WTC11 (cell line): Measurements from ENCODE around the gene RTKN2. TPM values are rescaled to one million over a fixed set of nuclear protein-coding genes. Genes with fewer than 3 reads are reported as not detected.

Experiments used
- ATAC-seq: fragments of 200-7000 bp; cut with Tn5 transposase; 2 replicates; pipeline ENCODE4 v1.10.0; 2021; ENCODE audit warnings: mild to moderate bottlenecking, moderate library complexity
- CTCF ChIA-PET: fragments of 300-600 bp; sonication (Branson Sonifier 250); formaldehyde crosslinking; loops from one replicate; lab custom pipeline; 2021; ENCODE audit warnings: antibody characterized with exemption; lab: Charles Lee
- POLR2A ChIA-PET: fragments of 350-600 bp; sonication (Branson Sonifier 250); formaldehyde crosslinking; loops from one replicate; lab custom pipeline; 2021; ENCODE audit warnings: antibody characterized with exemption; lab: Charles Lee
- DNase-seq: peaks from one replicate; pipeline ENCODE4 v3.0.0; 2021; ENCODE audit warnings: low spot score
- H3K27ac Mint-ChIP-seq: 2 replicates; pipeline ENCODE4 v1.8.0; 2021; ENCODE audit warnings: mixed read lengths
- H3K27me3 Mint-ChIP-seq: 2 replicates; pipeline ENCODE4 v1.8.0; 2021; ENCODE audit warnings: low read depth, mild to moderate bottlenecking, moderate library complexity, mixed read lengths
- H3K36me3 Mint-ChIP-seq: 2 replicates; pipeline ENCODE4 v1.8.0; 2021; ENCODE audit warnings: mixed read lengths
- H3K4me1 Mint-ChIP-seq: 2 replicates; pipeline ENCODE4 v1.8.0; 2022; ENCODE audit warnings: mixed read lengths
- H3K4me3 Mint-ChIP-seq: 2 replicates; pipeline ENCODE4 v1.8.0; 2021; ENCODE audit warnings: mild to moderate bottlenecking, moderate library complexity, mixed read lengths
- H3K9me3 Mint-ChIP-seq: 2 replicates; pipeline ENCODE4 v1.8.0; 2021; ENCODE audit warnings: mixed read lengths
- AFF4 ChIP-seq: sonication (generic); formaldehyde crosslinking; IDR thresholded peaks from 2 replicates; pipeline ENCODE4 v1.8.1; 2023; ENCODE audit warnings: mild to moderate bottlenecking, missing genetic modification reagents, borderline replicate concordance
- ATF2 ChIP-seq: sonication (generic); formaldehyde crosslinking; IDR thresholded peaks from 2 replicates; pipeline ENCODE4 v1.8.1; 2022; ENCODE audit warnings: low read depth, missing genetic modification reagents, borderline replicate concordance
- CDX4 ChIP-seq: fragments of 250-450 bp; sonication (Bioruptor Pico); IDR thresholded peaks from 2 replicates; pipeline ENCODE4 v1.9.0; 2021; ENCODE audit warnings: moderate library complexity, mild to moderate bottlenecking, inconsistent platforms, borderline replicate concordance
- FOXJ3 ChIP-seq: sonication (generic); formaldehyde crosslinking; IDR thresholded peaks from 2 replicates; pipeline ENCODE4 v1.9.0; 2021; ENCODE audit warnings: missing genetic modification reagents, mild to moderate bottlenecking, borderline replicate concordance
- FOXK1 ChIP-seq: sonication (generic); formaldehyde crosslinking; IDR thresholded peaks from 2 replicates; pipeline ENCODE4 v1.8.0; 2022; ENCODE audit warnings: mild to moderate bottlenecking, moderate library complexity, missing genetic modification reagents
- FOXP1 ChIP-seq: sonication (generic); formaldehyde crosslinking; IDR thresholded peaks from 2 replicates; pipeline ENCODE4 v1.8.0; 2022; ENCODE audit warnings: missing genetic modification reagents, mild to moderate bottlenecking, moderate library complexity, borderline replicate concordance
- FOXP4 ChIP-seq: sonication (generic); formaldehyde crosslinking; IDR thresholded peaks from 2 replicates; pipeline ENCODE4 v1.8.0; 2022; ENCODE audit warnings: mild to moderate bottlenecking, missing genetic modification reagents
- GTF2I ChIP-seq: fragments of 250-450 bp; sonication (Bioruptor Pico); conservative IDR thresholded peaks from 2 replicates; pipeline ENCODE4 v1.4.0; 2021; ENCODE audit warnings: mild to moderate bottlenecking
- JAZF1 ChIP-seq: fragments of 250-450 bp; sonication (Bioruptor Pico); IDR thresholded peaks from 2 replicates; pipeline ENCODE4 v1.9.0; 2021; ENCODE audit warnings: moderate library complexity, mild to moderate bottlenecking, inconsistent platforms
- JUN ChIP-seq: sonication (generic); formaldehyde crosslinking; IDR thresholded peaks from 2 replicates; pipeline ENCODE4 v1.8.0; 2023; ENCODE audit warnings: mild to moderate bottlenecking, missing genetic modification reagents
- MAX ChIP-seq: sonication (generic); formaldehyde crosslinking; IDR thresholded peaks from 2 replicates; pipeline ENCODE4 v1.8.0; 2022; ENCODE audit warnings: mild to moderate bottlenecking, missing genetic modification reagents
- NFATC4 ChIP-seq: fragments of 250-450 bp; sonication (Bioruptor Pico); IDR thresholded peaks from 2 replicates; pipeline ENCODE4 v1.9.0; 2021; ENCODE audit warnings: mild to moderate bottlenecking
- OVOL2 ChIP-seq: fragments of 250-450 bp; sonication (Bioruptor Pico); IDR thresholded peaks from 2 replicates; pipeline ENCODE4 v1.9.0; 2021; ENCODE audit warnings: mild to moderate bottlenecking, borderline replicate concordance
- RORB ChIP-seq: fragments of 250-450 bp; sonication (Bioruptor Pico); IDR thresholded peaks from 2 replicates; pipeline ENCODE4 v1.9.0; 2021; ENCODE audit warnings: mild to moderate bottlenecking
- USF2 ChIP-seq: sonication (generic); formaldehyde crosslinking; IDR thresholded peaks from 2 replicates; pipeline ENCODE4 v1.8.1; 2023; ENCODE audit warnings: mild to moderate bottlenecking, missing genetic modification reagents, moderate library complexity
- ZNF396 ChIP-seq: fragments of 250-450 bp; sonication (Bioruptor Pico); IDR thresholded peaks from 2 replicates; pipeline ENCODE4 v1.8.0; 2021; ENCODE audit warnings: mild to moderate bottlenecking, moderate library complexity, borderline replicate concordance
- ZNF423 ChIP-seq: fragments of 250-450 bp; sonication (Bioruptor Pico); IDR thresholded peaks from 2 replicates; pipeline ENCODE4 v2.1.2; 2022; ENCODE audit warnings: mild to moderate bottlenecking, moderate library complexity
- total RNA-seq: library from RNA; stranded (reverse); gene quantifications from 3 replicates; pipeline ENCODE4 v1.2.3, GENCODE V29; 2021

The RTKN2 gene
- total RNA-seq, 1 experiment from 2014 or later, result 20.5 TPM

- Mint-ChIP-seq H3K9me3 (no peaks in the 10 kb centered on the region), H3K4me1 (peaks cover 38% of the 10 kb centered on the region), H3K27me3 (peaks cover 5% of the 10 kb centered on the region), H3K27ac (no peak overlapping the region; the same call in 1 of the 2 replicates), H3K36me3 (no peaks in the 10 kb centered on the region), H3K4me3 (peak overlapping the region; percentile 92)
- ChIA-PET CTCF (interaction anchor here (0.9 to 2.1 kb wide), 4 partner anchors 17 to 229 kb away, joined by 3 to 7 read pairs (median 4); no protein-coding TSS in a partner anchor), POLR2A (no interaction called here)
- TF ChIP-seq AFF4 (CRISPR knock-in tag) (no peak), RORB (CRISPR knock-in tag) (no peak), ZNF396 (no peak), FOXK1 (CRISPR knock-in tag) (no peak), OVOL2 (CRISPR knock-in tag) (no peak), JUN (CRISPR knock-in tag) (no peak), GTF2I (CRISPR knock-in tag) (no peak)
- no peak for ATAC-seq
- DNase-seq, result peak; percentile 36
Observed at GRCh38 chr10:62268027-62268398, 631 bp downstream of the RTKN2 start.

GRCh38 chr10:62266611-62267010 is 2.0 kb downstream of the RTKN2 start:
- ChIA-PET POLR2A (no interaction called here), CTCF (interaction anchor here (2.3 kb wide), 1 partner anchor 369 kb away, joined by 11 read pairs; no protein-coding TSS in a partner anchor)
- no peak for DNase-seq
- Mint-ChIP-seq H3K36me3 (peaks cover 9% of the 10 kb centered on the region; the same call in 1 of the 2 replicates), H3K27me3 (peaks cover 5% of the 10 kb centered on the region), H3K4me1 (peaks cover 38% of the 10 kb centered on the region), H3K9me3 (no peaks in the 10 kb centered on the region), H3K4me3 (peak overlapping the region; percentile 92), H3K27ac (no peak overlapping the region)
- TF ChIP-seq CDX4 (CRISPR knock-in tag) (no peak), OVOL2 (CRISPR knock-in tag) (no peak), FOXP4 (no peak), FOXP1 (CRISPR knock-in tag) (no peak), MAX (CRISPR knock-in tag) (no peak), ZNF423 (CRISPR knock-in tag) (no peak), RORB (CRISPR knock-in tag) (no peak), USF2 (no peak), JAZF1 (CRISPR knock-in tag) (no peak), ATF2 (CRISPR knock-in tag) (no peak), NFATC4 (no peak), FOXJ3 (no peak)
- ATAC-seq, result no peak
